Osteocyte (in vitro differentiated cells): Measurements from ENCODE around the gene CFL1. TPM values are rescaled to one million over a fixed set of nuclear protein-coding genes. Genes with fewer than 3 reads are reported as not detected.

Experiments
- DNase-seq: peaks from one replicate; pipeline ENCODE4 v3.0.0; 2021; ENCODE audit warnings: mixed read lengths; ENCODE audit not compliant: unreplicated experiment; ENCODE audit errors: extremely low spot score
- H3K27ac Mint-ChIP-seq: one replicate; pipeline ENCODE4 v1.8.0; 2021; ENCODE audit warnings: mild to moderate bottlenecking, mixed read lengths; ENCODE audit not compliant: unreplicated experiment
- H3K27me3 Mint-ChIP-seq: one replicate; pipeline ENCODE4 v1.8.0; 2021; ENCODE audit warnings: mixed read lengths; ENCODE audit not compliant: unreplicated experiment
- H3K36me3 Mint-ChIP-seq: one replicate; pipeline ENCODE4 v1.8.0; 2021; ENCODE audit warnings: mixed read lengths; ENCODE audit not compliant: unreplicated experiment
- H3K4me1 Mint-ChIP-seq: one replicate; pipeline ENCODE4 v1.8.0; 2021; ENCODE audit warnings: mixed read lengths; ENCODE audit not compliant: unreplicated experiment
- H3K4me3 Mint-ChIP-seq: one replicate; pipeline ENCODE4 v1.8.0; 2021; ENCODE audit warnings: mild to moderate bottlenecking, moderate library complexity, mixed read lengths; ENCODE audit not compliant: unreplicated experiment
- H3K9me3 Mint-ChIP-seq: one replicate; pipeline ENCODE4 v1.8.0; 2021; ENCODE audit warnings: mixed read lengths; ENCODE audit not compliant: unreplicated experiment
- CTCF ChIP-seq: fragments of 200-600 bp; sonication (generic); IDR thresholded peaks from 2 replicates; pipeline ENCODE4 v1.5.0; 2021; ENCODE audit warnings: antibody characterized with exemption, mild to moderate bottlenecking, moderate library complexity
- total RNA-seq: library from RNA; stranded (reverse); gene quantifications from 2 replicates; pipeline ENCODE4 v1.2.1, GENCODE V29; 2021

The CFL1 gene
- total RNA-seq, 1 donor from 2014 or later = 946 TPM

DNA sequence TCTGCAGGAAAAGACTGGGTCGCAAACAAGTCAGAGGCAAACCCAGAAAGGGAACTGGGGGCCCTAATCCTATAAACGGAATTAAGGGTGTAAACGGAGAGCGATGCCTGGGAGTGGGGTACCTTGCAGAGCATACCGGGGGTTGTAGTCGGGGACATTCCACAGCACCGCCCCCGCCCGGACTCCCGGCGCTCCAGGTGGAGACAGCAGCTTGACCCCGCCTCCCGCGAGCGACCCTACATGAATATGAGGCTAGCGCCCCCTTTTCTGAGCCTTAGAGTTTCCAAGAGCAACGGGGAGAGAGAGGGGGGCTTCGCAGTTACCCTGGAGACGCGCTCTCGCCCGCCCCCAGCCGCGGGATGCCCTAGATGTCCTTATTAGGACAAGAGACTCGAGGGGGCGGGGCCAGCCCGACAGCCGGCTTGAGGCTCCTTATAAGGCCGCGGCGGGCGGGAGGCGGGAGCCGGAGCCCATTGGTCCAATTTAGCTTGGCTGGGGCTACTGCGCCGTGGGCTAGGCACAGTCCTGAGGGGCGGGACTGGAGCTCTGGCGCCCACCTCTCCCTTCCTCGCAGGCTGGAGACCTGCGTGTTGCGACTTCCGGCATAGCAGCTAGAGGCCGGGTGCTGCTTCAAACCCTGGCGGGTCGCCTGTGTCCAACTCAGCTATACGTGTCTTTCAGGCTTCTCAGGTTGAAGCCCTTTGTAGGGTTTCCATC, 1.3 kb upstream of the CFL1 start:
- peak; percentile 12 for TF ChIP-seq CTCF
- H3K4me1 Mint-ChIP-seq = peaks cover 58% of the 10 kb centered on the region

DNA sequence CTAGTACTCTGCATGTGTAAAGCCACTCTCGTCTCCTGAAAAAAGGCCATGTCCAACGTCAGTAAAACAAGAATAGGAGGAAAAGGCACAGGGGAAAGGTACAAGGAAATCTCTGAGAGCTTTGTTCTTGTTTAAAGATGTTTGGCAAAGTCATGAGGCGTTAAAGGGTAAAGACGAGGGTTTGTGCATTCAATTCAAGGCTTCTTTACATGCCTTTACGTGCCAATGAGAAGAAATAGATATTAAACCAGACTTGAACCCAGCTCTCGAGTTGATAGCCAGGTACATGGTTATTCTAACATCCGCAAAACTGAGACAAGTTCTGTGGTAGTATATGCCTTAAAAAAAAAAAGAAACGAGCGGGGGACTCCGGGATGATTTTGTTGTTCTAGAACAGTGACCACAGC, 704 bp upstream of the CFL1 start:
- peaks cover 58% of the 10 kb centered on the region for H3K4me1 Mint-ChIP-seq
- H3K27me3 Mint-ChIP-seq = no peaks in the 10 kb centered on the region
- H3K27ac Mint-ChIP-seq = peak overlapping the region; percentile 97
- H3K36me3 Mint-ChIP-seq = peaks cover 38% of the 10 kb centered on the region
- TF ChIP-seq CTCF = no peak
- H3K9me3 Mint-ChIP-seq = no peaks in the 10 kb centered on the region
- H3K4me3 Mint-ChIP-seq = peak overlapping the region; percentile 89
- DNase-seq = no peak

More for the DNA sequence above, 1.3 kb upstream of the CFL1 start:
- Mint-ChIP-seq H3K36me3 (peaks cover 32% of the 10 kb centered on the region), H3K27me3 (no peaks in the 10 kb centered on the region), H3K9me3 (no peaks in the 10 kb centered on the region), H3K27ac (peak overlapping the region; percentile 97), H3K4me3 (peak overlapping the region; percentile 89)
- peak; percentile 98 for DNase-seq

DNA sequence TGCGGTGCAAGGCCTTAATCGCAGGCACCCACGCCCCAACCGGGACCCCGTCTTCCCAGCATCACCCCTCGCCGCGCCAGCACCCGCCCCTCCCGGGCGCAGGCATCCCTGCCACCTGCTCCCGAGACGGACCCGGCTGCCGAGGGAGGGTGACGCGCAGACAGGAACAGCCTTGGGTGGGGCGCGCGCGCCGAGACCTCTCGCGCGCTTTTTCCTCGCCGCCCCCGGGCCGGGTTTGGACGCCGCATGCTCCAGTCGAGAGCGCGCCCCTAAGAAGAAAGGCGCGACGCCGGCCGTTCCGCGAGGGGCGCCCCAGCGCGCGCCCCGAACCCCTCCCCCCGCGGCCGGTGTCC, 504 bp downstream of the CFL1 start:
- peak overlapping the region; percentile 47 for H3K27ac Mint-ChIP-seq
- H3K9me3 Mint-ChIP-seq = no peaks in the 10 kb centered on the region
- H3K4me3 Mint-ChIP-seq = peak overlapping the region; percentile 83
- TF ChIP-seq CTCF = no peak
- peaks cover 50% of the 10 kb centered on the region for H3K4me1 Mint-ChIP-seq
- peaks cover 35% of the 10 kb centered on the region for H3K36me3 Mint-ChIP-seq
- DNase-seq = no peak
- H3K27me3 Mint-ChIP-seq = no peaks in the 10 kb centered on the region

- TF ChIP-seq CTCF = no peak
- H3K36me3 Mint-ChIP-seq = peaks cover 39% of the 10 kb centered on the region
- no peaks in the 10 kb centered on the region for H3K27me3 Mint-ChIP-seq
- peak overlapping the region; percentile 82 for H3K27ac Mint-ChIP-seq
- H3K4me3 Mint-ChIP-seq = peak overlapping the region; percentile 83
- peaks cover 3% of the 10 kb centered on the region for H3K9me3 Mint-ChIP-seq
- H3K4me1 Mint-ChIP-seq = peaks cover 45% of the 10 kb centered on the region
- DNase-seq = no peak
Measured at GRCh38 chr11:65856689-65857499, 1.1 kb downstream of the CFL1 start.

- Mint-ChIP-seq H3K27me3 (no peaks in the 10 kb centered on the region), H3K9me3 (peaks cover 4% of the 10 kb centered on the region), H3K36me3 (peaks cover 47% of the 10 kb centered on the region), H3K27ac (peak overlapping the region; percentile 82), H3K4me3 (peak overlapping the region; percentile 83), H3K4me1 (peaks cover 37% of the 10 kb centered on the region)
- no peak for DNase-seq
- no peak for TF ChIP-seq CTCF
Measured at GRCh38 chr11:65855927-65856363, 2.0 kb downstream of the CFL1 start.
